HL-60 (cell line): ENCODE data around the gene KRR1.
A peak's percentile ranks its signal among the peaks of the same experiment; 100 is the strongest.

Source experiments
- CTCF ChIP-seq: IDR thresholded peaks from one replicate; pipeline ENCODE4 v1.5.1; 2011; ENCODE audit warnings: low read length, control low read depth, inconsistent platforms; ENCODE audit not compliant: insufficient read depth
- POLR2AphosphoS5 ChIP-seq: IDR thresholded peaks from 2 replicates; pipeline ENCODE4 v1.6.1; 2012; ENCODE audit warnings: low read depth

- TF ChIP-seq CTCF (no peak), POLR2AphosphoS5 (peak; percentile 77)
Observed at GRCh38 chr12:75511116-75512048, at the start of gene KRR1.
